OCI-LY3 (cell line): ENCODE measurements around the gene NECAB2.

Experiments used
- EZH2phosphoT487 ChIP-seq: fragments of 200-600 bp; shearing (Covaris generic); IDR thresholded peaks from 2 replicates; pipeline ENCODE4 v1.6.1; 2018; ENCODE audit warnings: antibody characterized with exemption, mixed run types, low read depth
- TF ChIP-seq, protein P1 (sequence below): fragments of 200-600, 300-600 bp; sonication (generic); IDR thresholded peaks from 2 replicates; pipeline ENCODE4 v1.5.1; 2014; ENCODE audit warnings: antibody characterized with exemption, low read length, low read depth

DNA sequence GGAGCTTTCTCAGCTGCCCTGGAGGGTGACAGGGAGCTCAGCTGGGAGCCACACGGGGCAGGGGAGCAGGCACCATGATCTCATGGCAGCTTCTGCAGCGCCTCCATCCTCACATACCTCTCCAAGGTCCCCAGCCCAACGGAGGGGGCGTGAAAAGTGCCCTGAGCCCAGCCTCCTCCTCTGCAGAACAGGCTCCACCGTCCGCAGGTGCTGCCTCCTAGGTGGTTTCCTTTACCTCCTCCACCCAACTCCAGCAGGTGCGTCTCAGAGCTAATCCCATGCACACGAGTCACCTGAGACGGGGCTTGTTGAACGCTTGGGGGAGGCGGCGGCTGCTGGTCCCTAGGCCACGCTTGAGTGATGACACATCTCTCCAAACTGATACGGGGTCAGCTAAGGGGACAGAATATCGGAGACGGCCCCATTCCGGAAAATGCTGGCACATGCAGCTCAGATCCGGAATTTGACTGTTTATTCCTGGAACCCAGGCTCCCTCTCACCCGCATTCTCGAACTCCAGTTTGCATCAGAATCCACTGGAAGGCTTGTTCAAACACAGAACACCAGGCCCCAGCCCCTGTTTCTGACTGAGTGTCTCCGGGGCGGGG is 74.9 kb downstream of the NECAB2 start:
- TF ChIP-seq, protein P1, sequence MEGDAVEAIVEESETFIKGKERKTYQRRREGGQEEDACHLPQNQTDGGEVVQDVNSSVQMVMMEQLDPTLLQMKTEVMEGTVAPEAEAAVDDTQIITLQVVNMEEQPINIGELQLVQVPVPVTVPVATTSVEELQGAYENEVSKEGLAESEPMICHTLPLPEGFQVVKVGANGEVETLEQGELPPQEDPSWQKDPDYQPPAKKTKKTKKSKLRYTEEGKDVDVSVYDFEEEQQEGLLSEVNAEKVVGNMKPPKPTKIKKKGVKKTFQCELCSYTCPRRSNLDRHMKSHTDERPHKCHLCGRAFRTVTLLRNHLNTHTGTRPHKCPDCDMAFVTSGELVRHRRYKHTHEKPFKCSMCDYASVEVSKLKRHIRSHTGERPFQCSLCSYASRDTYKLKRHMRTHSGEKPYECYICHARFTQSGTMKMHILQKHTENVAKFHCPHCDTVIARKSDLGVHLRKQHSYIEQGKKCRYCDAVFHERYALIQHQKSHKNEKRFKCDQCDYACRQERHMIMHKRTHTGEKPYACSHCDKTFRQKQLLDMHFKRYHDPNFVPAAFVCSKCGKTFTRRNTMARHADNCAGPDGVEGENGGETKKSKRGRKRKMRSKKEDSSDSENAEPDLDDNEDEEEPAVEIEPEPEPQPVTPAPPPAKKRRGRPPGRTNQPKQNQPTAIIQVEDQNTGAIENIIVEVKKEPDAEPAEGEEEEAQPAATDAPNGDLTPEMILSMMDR: no peak
- no peak for TF ChIP-seq EZH2phosphoT487
